ENCODE data around the gene HOXB6. TPM values are rescaled to one million over a fixed set of nuclear protein-coding genes. Genes with fewer than 3 reads are reported as not detected.

The HOXB6 gene
- total RNA-seq, 4 donors from 2014 or later = 0.66 to 5.1 (median 2.9) TPM

GRCh38 chr17:48595278-48595999, 9.3 kb downstream of the HOXB6 start:
- Histone ChIP-seq H3K27ac (no peak overlapping the region), H3K9me3 (no peaks in the 10 kb centered on the region), H3K27me3 (peaks cover 0 to 100% of the 10 kb centered on the region in 2 donors), H3K36me3 (no peaks in the 10 kb centered on the region), H3K4me3 (no peak overlapping the region), H3K4me1 (peaks cover 0 to 54% (median 16%) of the 10 kb centered on the region in 4 donors)
- 60 to 67% methylated on average over 25 of the region's 25 CpGs for WGBS, 2 donors
- no peak for DNase-seq (ENCODE audit: low spot score in 2 of 2)
- TF ChIP-seq, protein P1, sequence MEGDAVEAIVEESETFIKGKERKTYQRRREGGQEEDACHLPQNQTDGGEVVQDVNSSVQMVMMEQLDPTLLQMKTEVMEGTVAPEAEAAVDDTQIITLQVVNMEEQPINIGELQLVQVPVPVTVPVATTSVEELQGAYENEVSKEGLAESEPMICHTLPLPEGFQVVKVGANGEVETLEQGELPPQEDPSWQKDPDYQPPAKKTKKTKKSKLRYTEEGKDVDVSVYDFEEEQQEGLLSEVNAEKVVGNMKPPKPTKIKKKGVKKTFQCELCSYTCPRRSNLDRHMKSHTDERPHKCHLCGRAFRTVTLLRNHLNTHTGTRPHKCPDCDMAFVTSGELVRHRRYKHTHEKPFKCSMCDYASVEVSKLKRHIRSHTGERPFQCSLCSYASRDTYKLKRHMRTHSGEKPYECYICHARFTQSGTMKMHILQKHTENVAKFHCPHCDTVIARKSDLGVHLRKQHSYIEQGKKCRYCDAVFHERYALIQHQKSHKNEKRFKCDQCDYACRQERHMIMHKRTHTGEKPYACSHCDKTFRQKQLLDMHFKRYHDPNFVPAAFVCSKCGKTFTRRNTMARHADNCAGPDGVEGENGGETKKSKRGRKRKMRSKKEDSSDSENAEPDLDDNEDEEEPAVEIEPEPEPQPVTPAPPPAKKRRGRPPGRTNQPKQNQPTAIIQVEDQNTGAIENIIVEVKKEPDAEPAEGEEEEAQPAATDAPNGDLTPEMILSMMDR (IDR thresholded peaks at IDR 0.05) = no peak
- TF ChIP-seq POLR2A (IDR thresholded peaks at IDR 0.05) (no peak), EP300 (IDR thresholded peaks at IDR 0.05) (no peak)

- 47 to 68% methylated on average over 25 of the region's 25 CpGs for WGBS, 2 donors
- H3K27me3 ChIP-seq = peaks cover 0 to 100% of the 10 kb centered on the region in 2 donors
Measured at GRCh38 chr17:48594538-48595277, 10.1 kb downstream of the HOXB6 start.

DNA sequence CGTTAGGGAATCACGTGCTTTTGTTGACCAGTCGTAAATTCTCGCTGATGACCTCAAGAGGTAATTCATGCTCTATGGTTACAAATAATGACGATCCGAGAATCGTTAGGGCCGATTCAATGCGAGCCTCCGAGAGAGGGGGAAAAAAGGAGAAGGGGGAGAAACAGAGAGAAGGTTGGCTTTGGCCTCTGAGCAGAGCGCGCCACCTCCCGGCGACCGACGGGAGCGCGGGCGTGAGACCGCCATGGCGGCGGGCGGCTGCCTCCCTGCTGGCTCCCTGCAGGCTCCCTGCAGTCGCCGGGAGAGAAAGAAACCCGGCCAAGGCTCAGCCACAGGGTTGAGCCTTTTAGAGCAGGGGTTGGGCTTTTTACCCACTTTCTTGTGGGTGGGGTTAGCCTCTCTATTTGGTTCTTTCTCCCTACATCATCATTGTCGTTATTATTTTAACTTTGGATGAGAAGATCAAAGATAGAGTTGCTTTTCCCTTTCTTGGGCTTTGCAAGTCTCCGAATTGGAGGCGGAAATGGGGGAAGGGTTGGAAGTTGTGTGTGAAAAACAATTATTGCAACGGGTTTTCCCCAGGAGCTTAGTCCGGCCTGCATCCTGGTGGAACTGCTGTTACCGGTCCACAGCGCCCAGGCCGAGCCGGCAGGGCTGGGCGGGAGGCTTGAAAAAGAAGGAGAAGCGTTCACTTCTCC, 10.8 kb downstream of the HOXB6 start:
- TF ChIP-seq EP300 (IDR thresholded peaks at IDR 0.05) = no peak
- TF ChIP-seq, protein P1 (IDR thresholded peaks at IDR 0.05) = peak; percentile 78 to 84 (median 82)
- Histone ChIP-seq H3K27ac (no peak overlapping the region), H3K4me1 (peaks cover 0 to 54% (median 16%) of the 10 kb centered on the region in 4 donors), H3K27me3 (peaks cover 0 to 100% of the 10 kb centered on the region in 2 donors), H3K36me3 (no peaks in the 10 kb centered on the region), H3K9me3 (no peaks in the 10 kb centered on the region), H3K4me3 (peak overlapping the region in 3 of 4 donors; percentile 11 to 43 (median 39))
- peak; percentile 46 to 69 for DNase-seq (ENCODE audit: low spot score in 2 of 2)
- WGBS, 2 donors = 9 to 19% methylated on average over 37 of the region's 37 CpGs

More at GRCh38 chr17:48594538-48595277, 10.1 kb downstream of the HOXB6 start:
- TF ChIP-seq POLR2A (IDR thresholded peaks at IDR 0.05) (no peak), EP300 (IDR thresholded peaks at IDR 0.05) (no peak)
- TF ChIP-seq, protein P1 (IDR thresholded peaks at IDR 0.05) = no peak
- Histone ChIP-seq H3K4me3 (no peak overlapping the region), H3K4me1 (peaks cover 0 to 54% (median 16%) of the 10 kb centered on the region in 4 donors), H3K27ac (no peak overlapping the region), H3K36me3 (no peaks in the 10 kb centered on the region), H3K9me3 (no peaks in the 10 kb centered on the region)
- DNase-seq (ENCODE audit: low spot score in 2 of 2) = no peak

DNA sequence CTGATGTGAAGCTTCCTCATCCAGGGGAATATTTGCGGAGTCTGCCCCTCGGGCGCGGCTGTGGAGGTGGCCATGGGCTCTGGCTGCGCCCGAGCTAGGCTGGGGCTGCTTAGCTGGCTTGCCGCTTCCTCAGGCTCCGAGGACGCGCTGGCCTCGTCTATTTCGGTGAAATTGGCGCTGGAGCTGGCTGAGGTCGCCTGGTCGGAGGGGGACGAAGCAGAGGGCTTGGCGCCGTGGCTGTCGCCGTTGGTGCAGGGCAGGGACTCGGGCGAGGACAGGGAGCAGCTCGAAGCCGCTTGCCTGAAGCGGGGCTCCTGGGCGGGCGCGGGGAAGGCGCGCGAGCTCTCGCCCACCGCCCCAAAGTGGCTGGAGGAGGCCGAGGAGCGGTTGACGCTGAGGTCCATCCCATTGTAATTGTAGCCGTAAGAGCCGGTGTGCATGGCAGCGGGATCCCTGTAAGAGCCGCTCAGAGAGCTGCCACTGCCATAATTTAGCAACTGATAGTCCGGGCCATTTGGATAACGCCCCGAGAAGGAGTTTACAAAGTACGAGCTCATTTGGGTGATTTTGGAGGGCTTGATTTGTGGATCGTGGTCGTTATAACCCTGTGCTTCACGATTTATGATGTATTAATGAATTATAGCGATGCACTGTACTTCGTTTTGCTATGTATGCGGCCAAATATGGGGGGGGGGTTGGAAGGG, 11.5 kb downstream of the HOXB6 start, which contains the start of gene HOXB5:
Gene HOXB5, minus strand, starts transcription at position 654 of the 704 bp plus-strand sequence. Its CDS starts 97 bp downstream, at position 557.
- Histone ChIP-seq H3K36me3 (no peaks in the 10 kb centered on the region), H3K27me3 (peaks cover 0 to 100% of the 10 kb centered on the region in 2 donors), H3K27ac (peak within 1 kb of the TSS in 1 of 4 donors; percentile 46), H3K4me3 (peak within 1 kb of the TSS; percentile 9 to 43 (median 25)), H3K4me1 (peaks cover 0 to 46% (median 13%) of the 10 kb centered on the region in 4 donors), H3K9me3 (no peaks in the 10 kb centered on the region)
- TF ChIP-seq POLR2A (IDR thresholded peaks at IDR 0.05) (no peak), EP300 (IDR thresholded peaks at IDR 0.05) (no peak)
- TF ChIP-seq, protein P1 (IDR thresholded peaks at IDR 0.05) = no peak
- WGBS, 2 donors = 8 to 9% methylated on average over 28 to 49 of the region's 50 CpGs
- no peak for DNase-seq (ENCODE audit: low spot score in 2 of 2)
